Smooth muscle cell of bladder (primary cell): ENCODE measurements around the gene SERINC1. TPM values are rescaled to one million over a fixed set of nuclear protein-coding genes. Genes with fewer than 3 reads are reported as not detected.

ENCODE experiments used
- total RNA-seq: library from RNA; depleted of rRNA; stranded (reverse); fragments of >200 nt; gene quantifications from 2 replicates; pipeline ENCODE4 v1.2.3, GENCODE V29; 2014

Gene SERINC1
- total RNA-seq, result 220 and 261 TPM in 2 replicates

GRCh38 chr6:122471107-122472021, at the start of gene SERINC1:
Gene SERINC1, minus strand, starts transcription at chr6:122471807. Its CDS starts 70 bp downstream, at chr6:122471737.

GRCh38 chr6:122399348-122400120, 72.1 kb downstream of the SERINC1 start, which contains the start of gene HSF2:
Gene HSF2, plus strand, starts transcription at chr6:122399652. Its CDS starts 86 bp downstream, at chr6:122399738.

Other genes starting within 250 kb of the SERINC1 start
- 20.5 and 21.2 TPM in 2 replicates for gene HSF2, start 72.2 kb downstream of the SERINC1 start, total RNA-seq
- gene PKIB, start 138.6 kb upstream of the SERINC1 start, total RNA-seq, result 1.1 and 26.0 TPM in 2 replicates